Measurements from ENCODE around the gene KCNIP3.
"Not testable (repeated sequence)": the region's sequence is repeated elsewhere in the genome, so short reads cannot be mapped to it uniquely, and the experiment has no call there.

KCNIP3 gene

GRCh38 chr2:95296880-95297487, at the start of gene KCNIP3:
Gene KCNIP3 (plus strand): TSS chr2:95297347. CDS start chr2:95297439, 92 bp downstream.
- DNase-seq (ENCODE audit: low read depth in 2 of 3, low spot score in 1 of 3): no peak

- DNase-seq (ENCODE audit: low read depth in 2 of 3, low spot score in 1 of 3): no peak
These were observed 38.9 kb upstream of the KCNIP3 start for GRCh38 chr2:95258271-95258670.

- DNase-seq (ENCODE audit: low read depth in 2 of 3, low spot score in 1 of 3): no peak
These were observed 36.8 kb upstream of the KCNIP3 start for GRCh38 chr2:95260028-95261023.

- no peak for DNase-seq (ENCODE audit: low read depth in 2 of 3, low spot score in 1 of 3)
These were observed 35.5 kb upstream of the KCNIP3 start for GRCh38 chr2:95261602-95262001.

GRCh38 chr2:95262896-95263542, 34.1 kb upstream of the KCNIP3 start:
- no peak for DNase-seq (ENCODE audit: low read depth in 2 of 3, low spot score in 1 of 3)

- no peak for DNase-seq (ENCODE audit: low read depth in 2 of 3, low spot score in 1 of 3)
These were observed 32.5 kb upstream of the KCNIP3 start for GRCh38 chr2:95264624-95265023.

- DNase-seq (ENCODE audit: low read depth in 2 of 3, low spot score in 1 of 3): no peak
These were observed 32.0 kb upstream of the KCNIP3 start for GRCh38 chr2:95265182-95265581.

GRCh38 chr2:95266781-95267430, 30.2 kb upstream of the KCNIP3 start:
- no peak for DNase-seq (ENCODE audit: low read depth in 2 of 3, low spot score in 1 of 3)

- no peak for DNase-seq (ENCODE audit: low read depth in 2 of 3, low spot score in 1 of 3)
These were observed 29.5 kb upstream of the KCNIP3 start for GRCh38 chr2:95267458-95268210.

- DNase-seq (ENCODE audit: low read depth in 2 of 3, low spot score in 1 of 3): no peak
These were observed 28.7 kb upstream of the KCNIP3 start for GRCh38 chr2:95268211-95269035.

GRCh38 chr2:95269036-95269680, 28.0 kb upstream of the KCNIP3 start:
- DNase-seq (ENCODE audit: low read depth in 2 of 3, low spot score in 1 of 3): no peak

- DNase-seq (ENCODE audit: low read depth in 2 of 3, low spot score in 1 of 3): not testable (repeated sequence)
These were observed 27.4 kb upstream of the KCNIP3 start for GRCh38 chr2:95269745-95270144.

GRCh38 chr2:95270541-95271081, 26.5 kb upstream of the KCNIP3 start:
- no peak for DNase-seq (ENCODE audit: low read depth in 2 of 3, low spot score in 1 of 3)

GRCh38 chr2:95271381-95271971, 25.7 kb upstream of the KCNIP3 start:
- no peak for DNase-seq (ENCODE audit: low read depth in 2 of 3, low spot score in 1 of 3)

- no peak for DNase-seq (ENCODE audit: low read depth in 2 of 3, low spot score in 1 of 3)
These were observed 24.8 kb upstream of the KCNIP3 start for GRCh38 chr2:95272299-95272751.

- DNase-seq (ENCODE audit: low read depth in 2 of 3, low spot score in 1 of 3): no peak
These were observed 24.4 kb upstream of the KCNIP3 start for GRCh38 chr2:95272781-95273180.

- DNase-seq (ENCODE audit: low read depth in 2 of 3, low spot score in 1 of 3): no peak
These were observed 23.4 kb upstream of the KCNIP3 start for GRCh38 chr2:95273566-95274290.

All from stimulated activated CD4-positive, alpha-beta T cell treated with anti-CD3 and anti-CD28 coated beads, Interleukin-12 subunit alpha, Interleukin-12 subunit beta, amount 100 ng/mL, for 48 hours (primary cell).